HepG2 (cell line): ENCODE measurements around the gene PML. TPM values are rescaled to one million over a fixed set of nuclear protein-coding genes. Genes with fewer than 3 reads are reported as not detected.

ENCODE experiments used
- ATF1 ChIP-seq: IDR thresholded peaks from 2 replicates; pipeline ENCODE4 v1.6.1; 2016; ENCODE audit warnings: mild to moderate bottlenecking, control low read depth
- CAMTA2 ChIP-seq: sonication (generic); formaldehyde crosslinking; IDR thresholded peaks from 2 replicates; pipeline ENCODE4 v1.4.0; 2020; ENCODE audit warnings: mild to moderate bottlenecking, missing genetic modification reagents, borderline replicate concordance
- CEBPG ChIP-seq: IDR thresholded peaks from 2 replicates; pipeline ENCODE4 v1.6.1; 2016
- ETS1 ChIP-seq: sonication (generic); formaldehyde crosslinking; IDR thresholded peaks from 2 replicates; pipeline ENCODE4 v1.4.0; 2020; ENCODE audit warnings: missing genetic modification reagents
- FOXC1 ChIP-seq: sonication (generic); formaldehyde crosslinking; IDR thresholded peaks from 2 replicates; pipeline ENCODE4 v1.8.0; 2022; ENCODE audit warnings: mild to moderate bottlenecking, missing genetic modification reagents, borderline replicate concordance
- HDAC2 ChIP-seq: sonication (generic); formaldehyde crosslinking; IDR thresholded peaks from 2 replicates; pipeline ENCODE4 v1.4.0; 2020; ENCODE audit warnings: missing genetic modification reagents
- MBD4 ChIP-seq: IDR thresholded peaks from 2 replicates; pipeline ENCODE4 v1.6.1; 2012; ENCODE audit warnings: low read length, inconsistent platforms, borderline replicate concordance
- RNF2 ChIP-seq: fragments of 450-650 bp; conservative IDR thresholded peaks from 2 replicates; pipeline ENCODE4 v1.6.1; 2016; ENCODE audit warnings: low read depth
- SP140L ChIP-seq: sonication (generic); formaldehyde crosslinking; IDR thresholded peaks from 2 replicates; pipeline ENCODE4 v1.4.0; 2020; ENCODE audit warnings: missing genetic modification reagents, borderline replicate concordance
- SPEN ChIP-seq: sonication (generic); formaldehyde crosslinking; IDR thresholded peaks from 2 replicates; pipeline ENCODE4 v1.5.1; 2020; ENCODE audit warnings: low read depth, mild to moderate bottlenecking, missing genetic modification reagents
- SRF ChIP-seq: IDR thresholded peaks from 2 replicates; pipeline ENCODE4 v1.6.1; 2011; ENCODE audit warnings: mild to moderate bottlenecking, low read depth, low read length, moderate library complexity
- TERF1 ChIP-seq: sonication (generic); formaldehyde crosslinking; IDR thresholded peaks from 2 replicates; pipeline ENCODE4 v1.8.0; 2022; ENCODE audit warnings: mild to moderate bottlenecking, missing genetic modification reagents, moderate library complexity
- ZBTB20 ChIP-seq: sonication (generic); formaldehyde crosslinking; IDR thresholded peaks from 2 replicates; pipeline ENCODE4 v1.8.1; 2023; ENCODE audit warnings: missing genetic modification reagents, low read depth, mild to moderate bottlenecking, borderline replicate concordance
- ZBTB4 ChIP-seq: sonication (generic); formaldehyde crosslinking; IDR thresholded peaks from 2 replicates; pipeline ENCODE4 v1.4.0; 2020; ENCODE audit warnings: missing genetic modification reagents, mild to moderate bottlenecking, borderline replicate concordance
- ZC3H13 ChIP-seq: sonication (generic); formaldehyde crosslinking; IDR thresholded peaks from 2 replicates; pipeline ENCODE4 v1.8.1; 2023; ENCODE audit warnings: mild to moderate bottlenecking, missing genetic modification reagents, moderate library complexity
- ZNF101 ChIP-seq: sonication (generic); formaldehyde crosslinking; IDR thresholded peaks from 2 replicates; pipeline ENCODE4 v1.4.0; 2020; ENCODE audit warnings: mild to moderate bottlenecking, low read depth, missing genetic modification reagents, borderline replicate concordance
- ZNF572 ChIP-seq: sonication (generic); formaldehyde crosslinking; IDR thresholded peaks from 2 replicates; pipeline ENCODE4 v1.5.1; 2020; ENCODE audit warnings: mild to moderate bottlenecking, missing genetic modification reagents
- ZNF724P ChIP-seq: sonication (generic); formaldehyde crosslinking; IDR thresholded peaks from 2 replicates; pipeline ENCODE4 v1.8.0; 2022; ENCODE audit warnings: missing genetic modification reagents, borderline replicate concordance
- ZNF790 ChIP-seq: sonication (generic); formaldehyde crosslinking; IDR thresholded peaks from 2 replicates; pipeline ENCODE4 v1.8.0; 2022; ENCODE audit warnings: missing genetic modification reagents, mild to moderate bottlenecking, borderline replicate concordance
- ZSCAN22 ChIP-seq: sonication (generic); formaldehyde crosslinking; IDR thresholded peaks from 2 replicates; pipeline ENCODE4 v1.4.0; 2020; ENCODE audit warnings: mild to moderate bottlenecking, missing genetic modification reagents
- polyA plus RNA-seq, 8 experiments: library from polyadenylated mRNA; depleted of rRNA in 3 of 8; stranded (reverse) in 7 of 8; unstranded in 1 of 8; fragments of >200 nt; fragmentation: Illumina TruSeq in 4 of 8; extraction: Trizol in 4 of 8; gene quantifications; 2 replicates each; pipeline versions ENCODE4 v1.2.1 to v1.2.3, GENCODE V29; 2011 to 2016; ENCODE audit warnings: low read depth in 4 of 8, missing spikeins in 1 of 8, mixed read lengths in 1 of 8; ENCODE audit not compliant: insufficient read depth in 1 of 8
- total RNA-seq, 5 experiments: library from RNA; depleted of rRNA; stranded (reverse); fragments of >200 nt; fragmentation: Illumina TruSeq; extraction: Trizol; gene quantifications; 2 replicates each; pipeline ENCODE4 v1.2.3, GENCODE V29; 2016; ENCODE audit warnings: low read depth in 1 of 5
- TF ChIP-seq, protein P1 (sequence below): sonication (generic); formaldehyde crosslinking; IDR thresholded peaks from 2 replicates; pipeline ENCODE4 v1.8.1; 2022; ENCODE audit warnings: low read depth, mild to moderate bottlenecking, missing genetic modification reagents

PML gene
- total and polyA plus RNA-seq, 2 of the 13 experiments (the other 11 are each of a cell fraction or from before 2014, with no cell fraction given), result 2.9 to 3.9 TPM

- TF ChIP-seq, protein P1, sequence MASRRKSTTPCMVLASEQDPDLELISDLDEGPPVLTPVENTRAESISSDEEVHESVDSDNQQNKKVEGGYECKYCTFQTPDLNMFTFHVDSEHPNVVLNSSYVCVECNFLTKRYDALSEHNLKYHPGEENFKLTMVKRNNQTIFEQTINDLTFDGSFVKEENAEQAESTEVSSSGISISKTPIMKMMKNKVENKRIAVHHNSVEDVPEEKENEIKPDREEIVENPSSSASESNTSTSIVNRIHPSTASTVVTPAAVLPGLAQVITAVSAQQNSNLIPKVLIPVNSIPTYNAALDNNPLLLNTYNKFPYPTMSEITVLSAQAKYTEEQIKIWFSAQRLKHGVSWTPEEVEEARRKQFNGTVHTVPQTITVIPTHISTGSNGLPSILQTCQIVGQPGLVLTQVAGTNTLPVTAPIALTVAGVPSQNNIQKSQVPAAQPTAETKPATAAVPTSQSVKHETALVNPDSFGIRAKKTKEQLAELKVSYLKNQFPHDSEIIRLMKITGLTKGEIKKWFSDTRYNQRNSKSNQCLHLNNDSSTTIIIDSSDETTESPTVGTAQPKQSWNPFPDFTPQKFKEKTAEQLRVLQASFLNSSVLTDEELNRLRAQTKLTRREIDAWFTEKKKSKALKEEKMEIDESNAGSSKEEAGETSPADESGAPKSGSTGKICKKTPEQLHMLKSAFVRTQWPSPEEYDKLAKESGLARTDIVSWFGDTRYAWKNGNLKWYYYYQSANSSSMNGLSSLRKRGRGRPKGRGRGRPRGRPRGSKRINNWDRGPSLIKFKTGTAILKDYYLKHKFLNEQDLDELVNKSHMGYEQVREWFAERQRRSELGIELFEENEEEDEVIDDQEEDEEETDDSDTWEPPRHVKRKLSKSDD, result no peak
- TF ChIP-seq SPEN (CRISPR knock-in tag), result peak; percentile 66
- 0 out of 2 replicates have a peak, but pooled peaks have one; percentile 38 for TF ChIP-seq HDAC2
- no peak for TF ChIP-seq MBD4
- TF ChIP-seq ETS1 (CRISPR knock-in tag), result no peak
- no peak for TF ChIP-seq ATF1 (CRISPR knock-in tag)
- TF ChIP-seq FOXC1 (CRISPR knock-in tag), result no peak
- TF ChIP-seq ZNF724P, result no peak
- no peak for TF ChIP-seq ZNF101
- TF ChIP-seq ZBTB20 (CRISPR knock-in tag), result no peak
- no peak for TF ChIP-seq ZNF790 (CRISPR knock-in tag)
- no peak for TF ChIP-seq ZSCAN22
- TF ChIP-seq SRF, result no peak
- TF ChIP-seq CEBPG (CRISPR knock-in tag), result no peak
- no peak for TF ChIP-seq ZBTB4 (CRISPR knock-in tag)
- no peak for TF ChIP-seq ZNF572 (CRISPR knock-in tag)
- no peak for TF ChIP-seq ZC3H13
- TF ChIP-seq SP140L, result no peak
- TF ChIP-seq RNF2, result no peak
- no peak for TF ChIP-seq CAMTA2 (CRISPR knock-in tag)
- no peak for TF ChIP-seq TERF1 (CRISPR knock-in tag)
Observed at GRCh38 chr15:73950831-73951561, 43.5 kb upstream of the PML start (continued).
